HEK293 (cell line): ENCODE measurements around the gene PEX6.
A peak's percentile ranks its signal among the peaks of the same experiment; 100 is the strongest.

Experiments used
- CTCF ChIA-PET: fragments of 350-600 bp; formaldehyde crosslinking; extraction: SDS; loops from one replicate; lab custom pipeline; 2021; ENCODE audit warnings: antibody characterized with exemption; lab: Yijun Ruan, JAX
- POLR2A ChIA-PET: fragments of 300-600 bp; formaldehyde crosslinking; extraction: SDS; loops from one replicate; lab custom pipeline; 2020; ENCODE audit warnings: antibody characterized with exemption, inconsistent platforms; lab: Yijun Ruan, JAX
- H3K27ac ChIP-seq: fragments of 200-500 bp; sonication (Bioruptor generic); 2 replicates; pipeline ENCODE4 v1.5.1; 2014; ENCODE audit warnings: low read depth, low read length, control low read depth, inconsistent platforms; ENCODE audit errors: extremely low read depth
- H3K36me3 ChIP-seq, 2 experiments: fragments of 200-500 bp in 1 of 2; sonication (Bioruptor generic) in 1 of 2; 1 replicate in 1 of 2; 2 replicates in 1 of 2; pipeline ENCODE4 v1.5.1; 2014 to 2017; ENCODE audit warnings: inconsistent platforms in 2 of 2, low read length in 2 of 2; ENCODE audit not compliant: control insufficient read depth in 2 of 2, insufficient read depth in 1 of 2
- H3K4me1 ChIP-seq: fragments of 200-500 bp; sonication (Bioruptor generic); 2 replicates; pipeline ENCODE4 v1.5.1; 2014; ENCODE audit warnings: mild to moderate bottlenecking, low read length, inconsistent platforms; ENCODE audit not compliant: control insufficient read depth, insufficient read depth
- H3K4me3 ChIP-seq: 2 replicates; pipeline ENCODE4 v1.5.1; 2011; ENCODE audit warnings: low read depth, mild to moderate bottlenecking, control low read depth, low read length, moderate library complexity
- H3K9me3 ChIP-seq: fragments of 200-500 bp; sonication (Bioruptor generic); 2 replicates; pipeline ENCODE4 v1.5.1; 2014; ENCODE audit warnings: low read depth, low read length, inconsistent platforms; ENCODE audit not compliant: control insufficient read depth, insufficient read depth
- EGR2 ChIP-seq: fragments of 450-650 bp; formaldehyde crosslinking; IDR thresholded peaks from 2 replicates; pipeline ENCODE4 v1.5.1; 2016; ENCODE audit warnings: low read depth, missing biosample characterization, missing genetic modification characterization
- KLF16 ChIP-seq: fragments of 450-650 bp; formaldehyde crosslinking; IDR thresholded peaks from 2 replicates; pipeline ENCODE4 v1.5.1; 2017; ENCODE audit warnings: missing biosample characterization, missing genetic modification characterization
- ZFHX2 ChIP-seq: fragments of 450-650 bp; formaldehyde crosslinking; conservative IDR thresholded peaks from 2 replicates; pipeline ENCODE4 v1.5.1; 2016; ENCODE audit warnings: missing biosample characterization, missing genetic modification characterization
- ZNF223 ChIP-seq: fragments of 450-650 bp; formaldehyde crosslinking; IDR thresholded peaks from 2 replicates; pipeline ENCODE4 v1.5.1; 2016; ENCODE audit warnings: missing biosample characterization, missing genetic modification characterization
- ZNF248 ChIP-seq: fragments of 450-650 bp; formaldehyde crosslinking; IDR thresholded peaks from 2 replicates; pipeline ENCODE4 v1.5.1; 2017; ENCODE audit warnings: missing biosample characterization, missing genetic modification characterization
- TF ChIP-seq, protein P1 (sequence below): fragments of 450-650 bp; formaldehyde crosslinking; IDR thresholded peaks from 2 replicates; pipeline ENCODE4 v1.5.1; 2016; ENCODE audit warnings: missing biosample characterization, missing genetic modification characterization
- TF ChIP-seq, protein P2 (sequence below): fragments of 450-650 bp; formaldehyde crosslinking; IDR thresholded peaks from 2 replicates; pipeline ENCODE4 v1.5.1; 2016; ENCODE audit warnings: missing biosample characterization, missing genetic modification characterization
- TF ChIP-seq, protein P3 (sequence below): fragments of 450-650 bp; formaldehyde crosslinking; IDR thresholded peaks from 2 replicates; pipeline ENCODE4 v1.5.1; 2016; ENCODE audit warnings: missing biosample characterization, missing genetic modification characterization

The PEX6 gene

DNA sequence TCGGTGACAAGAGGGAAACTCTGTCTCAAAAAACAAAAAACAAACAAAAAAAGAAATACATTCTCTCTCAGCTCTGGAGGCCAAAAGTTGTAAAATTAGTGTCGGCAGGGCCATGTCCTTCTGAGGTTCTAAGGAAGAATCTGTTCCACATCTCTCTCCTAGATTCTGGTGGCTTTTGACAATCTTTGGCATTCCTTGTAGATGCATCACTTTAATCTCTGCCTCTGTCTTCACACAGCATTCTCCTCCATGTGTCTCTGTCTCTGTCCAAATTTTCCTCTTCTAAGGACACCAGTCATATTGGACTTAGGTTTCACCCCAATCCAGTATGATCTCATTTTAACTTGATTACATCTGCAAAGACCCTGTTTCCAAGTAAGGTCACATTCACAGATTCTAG is 14.5 kb upstream of the PEX6 start (continued):
- no peak for TF ChIP-seq ZNF248
- TF ChIP-seq, protein P1, sequence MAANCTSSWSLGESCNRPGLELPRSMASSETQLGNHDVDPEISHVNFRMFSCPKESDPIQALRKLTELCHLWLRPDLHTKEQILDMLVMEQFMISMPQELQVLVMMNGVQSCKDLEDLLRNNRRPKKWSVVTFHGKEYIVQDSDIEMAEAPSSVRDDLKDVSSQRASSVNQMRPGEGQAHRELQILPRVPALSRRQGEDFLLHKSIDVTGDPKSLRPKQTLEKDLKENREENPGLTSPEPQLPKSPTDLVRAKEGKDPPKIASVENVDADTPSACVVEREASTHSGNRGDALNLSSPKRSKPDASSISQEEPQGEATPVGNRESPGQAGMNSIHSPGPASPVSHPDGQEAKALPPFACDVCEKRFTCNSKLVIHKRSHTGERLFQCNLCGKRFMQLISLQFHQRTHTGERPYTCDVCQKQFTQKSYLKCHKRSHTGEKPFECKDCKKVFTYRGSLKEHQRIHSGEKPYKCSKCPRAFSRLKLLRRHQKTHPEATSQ (tag by site-specific recombination), result no peak

DNA sequence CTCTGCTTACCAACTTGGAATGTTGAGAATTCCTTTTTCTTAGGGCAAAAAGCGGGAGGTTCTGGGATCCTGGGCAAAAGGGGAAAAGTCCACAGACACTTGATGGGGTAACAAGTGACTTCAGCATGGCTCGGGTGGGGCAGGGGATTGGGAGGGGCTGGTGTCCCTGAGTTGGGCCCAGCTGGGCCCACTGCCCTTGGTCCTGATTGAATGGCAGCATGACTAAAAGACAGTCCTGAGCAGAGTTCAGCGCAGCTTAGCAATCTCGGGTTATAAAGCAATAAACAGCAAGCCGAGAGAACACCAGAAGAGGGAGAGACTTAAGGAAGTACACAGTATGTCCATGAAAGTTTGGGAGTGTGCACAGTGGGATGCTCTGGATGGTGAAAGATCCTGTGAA is 10.9 kb upstream of the PEX6 start:
- ChIA-PET CTCF (interaction anchor here (0.7 to 1.7 kb wide), 2 partner anchors 88 to 279 kb away, joined by 3 read pairs; no protein-coding TSS in a partner anchor), POLR2A (interaction anchor here (0.9 to 8.3 kb wide), 2 partner anchors 11 to 31 kb away, joined by 7 to 31 read pairs; partner anchors contain the start of genes PEX6 and RRP36)
- Histone ChIP-seq H3K36me3 (peaks cover 7 to 56% of the 10 kb centered on the region in 2 experiments; a peak in 2 of 3 replicates), H3K27ac (no peak overlapping the region), H3K9me3 (no peaks in the 10 kb centered on the region), H3K4me1 (no peaks in the 10 kb centered on the region), H3K4me3 (no peak overlapping the region)
- no peak for TF ChIP-seq KLF16
- TF ChIP-seq, protein P2, sequence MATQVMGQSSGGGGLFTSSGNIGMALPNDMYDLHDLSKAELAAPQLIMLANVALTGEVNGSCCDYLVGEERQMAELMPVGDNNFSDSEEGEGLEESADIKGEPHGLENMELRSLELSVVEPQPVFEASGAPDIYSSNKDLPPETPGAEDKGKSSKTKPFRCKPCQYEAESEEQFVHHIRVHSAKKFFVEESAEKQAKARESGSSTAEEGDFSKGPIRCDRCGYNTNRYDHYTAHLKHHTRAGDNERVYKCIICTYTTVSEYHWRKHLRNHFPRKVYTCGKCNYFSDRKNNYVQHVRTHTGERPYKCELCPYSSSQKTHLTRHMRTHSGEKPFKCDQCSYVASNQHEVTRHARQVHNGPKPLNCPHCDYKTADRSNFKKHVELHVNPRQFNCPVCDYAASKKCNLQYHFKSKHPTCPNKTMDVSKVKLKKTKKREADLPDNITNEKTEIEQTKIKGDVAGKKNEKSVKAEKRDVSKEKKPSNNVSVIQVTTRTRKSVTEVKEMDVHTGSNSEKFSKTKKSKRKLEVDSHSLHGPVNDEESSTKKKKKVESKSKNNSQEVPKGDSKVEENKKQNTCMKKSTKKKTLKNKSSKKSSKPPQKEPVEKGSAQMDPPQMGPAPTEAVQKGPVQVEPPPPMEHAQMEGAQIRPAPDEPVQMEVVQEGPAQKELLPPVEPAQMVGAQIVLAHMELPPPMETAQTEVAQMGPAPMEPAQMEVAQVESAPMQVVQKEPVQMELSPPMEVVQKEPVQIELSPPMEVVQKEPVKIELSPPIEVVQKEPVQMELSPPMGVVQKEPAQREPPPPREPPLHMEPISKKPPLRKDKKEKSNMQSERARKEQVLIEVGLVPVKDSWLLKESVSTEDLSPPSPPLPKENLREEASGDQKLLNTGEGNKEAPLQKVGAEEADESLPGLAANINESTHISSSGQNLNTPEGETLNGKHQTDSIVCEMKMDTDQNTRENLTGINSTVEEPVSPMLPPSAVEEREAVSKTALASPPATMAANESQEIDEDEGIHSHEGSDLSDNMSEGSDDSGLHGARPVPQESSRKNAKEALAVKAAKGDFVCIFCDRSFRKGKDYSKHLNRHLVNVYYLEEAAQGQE (tag by site-specific recombination), result peak; percentile 33; the same call in 1 of the 2 replicates

DNA sequence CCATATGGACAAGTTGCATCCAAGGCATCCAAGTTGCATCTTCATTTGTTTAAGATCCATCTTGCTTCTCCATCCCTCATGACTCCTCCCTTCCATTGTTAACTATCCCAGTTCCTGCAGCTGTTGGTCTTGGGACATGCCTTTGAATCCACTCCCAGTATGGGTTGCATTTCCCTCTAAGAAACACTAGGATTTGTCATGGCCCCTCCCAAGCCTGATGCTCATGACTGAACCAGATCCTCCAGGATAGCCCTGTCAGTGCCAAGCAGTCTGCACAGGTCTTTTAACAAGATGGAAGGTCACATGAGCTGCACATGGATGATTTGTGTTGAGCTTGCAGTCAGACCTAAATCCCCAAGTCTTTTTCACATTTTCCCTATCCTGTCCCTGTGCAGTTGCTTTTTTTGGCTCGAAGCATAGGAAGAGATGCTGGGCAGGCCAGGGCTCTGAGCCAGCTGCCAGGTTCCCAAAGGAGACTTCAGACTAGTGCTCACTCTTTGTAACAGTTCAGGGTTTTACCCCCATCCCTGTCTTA is 9.6 kb upstream of the PEX6 start:
- ChIA-PET POLR2A (interaction anchor here (0.7 to 2.2 kb wide), 7 partner anchors 8 to 65 kb away, joined by 3 to 18 read pairs (median 4); partner anchors contain the start of genes CNPY3, CUL7, PEX6 and RRP36), CTCF (interaction anchor here (0.6 to 1.7 kb wide), 5 partner anchors 9 to 155 kb away, joined by 3 to 10 read pairs (median 5); partner anchors contain the start of genes KLHDC3, MEA1 and PEX6)
- no peaks in the 10 kb centered on the region for H3K4me1 ChIP-seq
- peaks cover 7 to 56% of the 10 kb centered on the region in 2 experiments; a peak in 2 of 3 replicates for H3K36me3 ChIP-seq
- H3K9me3 ChIP-seq, result no peaks in the 10 kb centered on the region
- no peak overlapping the region for H3K27ac ChIP-seq
- TF ChIP-seq, protein P3, sequence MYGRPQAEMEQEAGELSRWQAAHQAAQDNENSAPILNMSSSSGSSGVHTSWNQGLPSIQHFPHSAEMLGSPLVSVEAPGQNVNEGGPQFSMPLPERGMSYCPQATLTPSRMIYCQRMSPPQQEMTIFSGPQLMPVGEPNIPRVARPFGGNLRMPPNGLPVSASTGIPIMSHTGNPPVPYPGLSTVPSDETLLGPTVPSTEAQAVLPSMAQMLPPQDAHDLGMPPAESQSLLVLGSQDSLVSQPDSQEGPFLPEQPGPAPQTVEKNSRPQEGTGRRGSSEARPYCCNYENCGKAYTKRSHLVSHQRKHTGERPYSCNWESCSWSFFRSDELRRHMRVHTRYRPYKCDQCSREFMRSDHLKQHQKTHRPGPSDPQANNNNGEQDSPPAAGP (tag by site-specific recombination), result no peak
- no peak overlapping the region for H3K4me3 ChIP-seq

DNA sequence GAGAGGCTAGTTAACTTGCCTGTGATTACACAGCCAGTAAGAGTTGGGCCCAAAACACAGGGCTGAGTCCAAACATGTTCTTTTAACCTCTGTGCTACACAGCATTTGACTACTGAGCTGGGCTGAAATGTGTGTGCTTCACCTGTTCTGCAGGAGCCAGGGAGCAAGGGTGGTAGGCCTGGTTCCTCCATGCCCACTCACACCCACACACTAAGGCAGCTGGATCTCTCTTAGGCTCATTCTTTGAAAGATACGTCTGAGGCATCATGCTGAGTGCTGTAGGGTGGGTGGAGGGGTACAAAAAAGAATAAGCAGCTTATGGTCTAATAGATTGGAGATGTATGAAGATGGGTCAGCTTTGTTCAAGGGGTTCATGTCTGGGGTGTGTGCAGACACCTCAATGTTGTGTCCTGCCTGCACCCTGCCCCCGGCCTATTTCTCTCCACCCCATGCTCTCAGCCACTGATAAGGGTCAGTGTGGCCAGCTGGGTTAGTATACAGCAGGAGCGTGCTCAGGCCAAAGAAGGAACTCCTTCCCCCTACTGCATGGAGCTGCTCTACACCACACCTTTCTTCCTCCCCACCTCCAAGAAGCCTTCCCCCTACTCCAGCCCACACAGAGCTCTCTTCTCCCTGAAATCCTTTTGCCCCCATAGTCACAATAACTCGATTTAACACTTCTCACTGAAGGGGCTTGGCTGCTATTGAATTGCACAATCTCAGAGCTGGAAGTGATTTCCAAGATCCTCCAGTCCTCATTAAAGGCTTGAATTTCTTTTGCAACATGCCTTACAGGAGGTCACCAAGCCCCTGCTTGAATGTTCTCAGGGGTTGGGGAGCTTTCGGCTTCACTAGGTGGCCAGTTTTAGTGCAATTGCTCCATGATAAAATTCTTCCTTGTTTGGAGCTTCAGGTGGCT is 8.8 kb upstream of the PEX6 start:
- CTCF ChIA-PET, result interaction anchor here (0.6 to 1.7 kb wide), 6 partner anchors 9 to 156 kb away, joined by 3 to 10 read pairs (median 4); partner anchors contain the start of genes KLHDC3, MEA1 and PEX6
- TF ChIP-seq ZFHX2 (tag by site-specific recombination) (peak; percentile 82), EGR2 (tag by site-specific recombination) (peak; percentile 76), ZNF223 (tag by site-specific recombination) (no peak)
- TF ChIP-seq, all 188 proteins: peak for 2
- peaks cover 4 to 52% of the 10 kb centered on the region in 2 experiments; a peak in 2 of 3 replicates for H3K36me3 ChIP-seq
- POLR2A ChIA-PET, result interaction anchor here (0.7 to 2.2 kb wide), 7 partner anchors 9 to 66 kb away, joined by 3 to 18 read pairs (median 4); partner anchors contain the start of genes CNPY3, CUL7, PEX6 and RRP36
- H3K9me3 ChIP-seq, result no peaks in the 10 kb centered on the region
- H3K4me1 ChIP-seq, result no peaks in the 10 kb centered on the region
- no peak overlapping the region for H3K27ac ChIP-seq
- no peak overlapping the region for H3K4me3 ChIP-seq
